A549 (cell line): ENCODE data around the gene CACNA2D4.
A peak's percentile ranks its signal among the peaks of the same experiment; 100 is the strongest.

Source experiments
- CHD2 ChIP-seq: fragments of 150-350 bp; IDR thresholded peaks from 2 replicates; pipeline ENCODE4 v1.6.1; 2014; ENCODE audit warnings: low read length; ENCODE audit not compliant: partially characterized antibody
- EP300 ChIP-seq, 2 experiments: fragments of >200 bp; sonication (Bioruptor Twin); formaldehyde crosslinking; IDR thresholded peaks; 2 replicates in 1 of 2; 3 replicates in 1 of 2; pipeline ENCODE4 v1.6.1; 2016 to 2017
- JUNB ChIP-seq: fragments of >200 bp; sonication (Bioruptor Twin); formaldehyde crosslinking; IDR thresholded peaks from 2 replicates; pipeline ENCODE4 v1.6.1; 2016
- KDM1A ChIP-seq: fragments of 200-600 bp; sonication (generic); IDR thresholded peaks from 2 replicates; pipeline ENCODE4 v1.6.1; 2016; ENCODE audit warnings: low read depth, mild to moderate bottlenecking
- KDM5A ChIP-seq: fragments of 200-600 bp; sonication (generic); IDR thresholded peaks from 2 replicates; pipeline ENCODE4 v1.6.1; 2016; ENCODE audit warnings: antibody characterized with exemption, mild to moderate bottlenecking
- MAX ChIP-seq: IDR thresholded peaks from 2 replicates; pipeline ENCODE4 v1.6.1; 2012
- POLR2A ChIP-seq: IDR thresholded peaks from 2 replicates; pipeline ENCODE4 v1.6.1; 2012; ENCODE audit warnings: mild to moderate bottlenecking, low read length
- RFX5 ChIP-seq: fragments of 450-650 bp; IDR thresholded peaks from 2 replicates; pipeline ENCODE4 v1.7.1; 2014; ENCODE audit warnings: antibody characterized with exemption, mild to moderate bottlenecking, moderate library complexity
- TP53 ChIP-seq: fragments of 250-450 bp; sonication (Bioruptor Pico); IDR thresholded peaks from 2 replicates; pipeline ENCODE4 v1.5.0; 2021; ENCODE audit warnings: mild to moderate bottlenecking, moderate library complexity
- TF ChIP-seq, protein P1 (sequence below): fragments of >200 bp; sonication (Bioruptor Twin); formaldehyde crosslinking; IDR thresholded peaks from 3 replicates; pipeline ENCODE4 v1.5.1; 2016
- TF ChIP-seq, protein P2 (sequence below): fragments of >200 bp; sonication (Bioruptor Twin); formaldehyde crosslinking; IDR thresholded peaks from 3 replicates; pipeline ENCODE4 v1.6.1; 2016
- TF ChIP-seq, protein P3 (sequence below): fragments of 200-600 bp; sonication (generic); IDR thresholded peaks from 2 replicates; pipeline ENCODE4 v1.6.1; 2016; ENCODE audit warnings: antibody characterized with exemption, mild to moderate bottlenecking, moderate library complexity
- TF ChIP-seq, protein P4 (sequence below): fragments of 250-450 bp; sonication (Bioruptor Pico); IDR thresholded peaks from 2 replicates; pipeline ENCODE4 v1.5.0; 2021; ENCODE audit warnings: mild to moderate bottlenecking, moderate library complexity, borderline replicate concordance

GRCh38 chr12:1760566-1761382 lies 157.7 kb downstream of the CACNA2D4 start:
- TF ChIP-seq, protein P1, sequence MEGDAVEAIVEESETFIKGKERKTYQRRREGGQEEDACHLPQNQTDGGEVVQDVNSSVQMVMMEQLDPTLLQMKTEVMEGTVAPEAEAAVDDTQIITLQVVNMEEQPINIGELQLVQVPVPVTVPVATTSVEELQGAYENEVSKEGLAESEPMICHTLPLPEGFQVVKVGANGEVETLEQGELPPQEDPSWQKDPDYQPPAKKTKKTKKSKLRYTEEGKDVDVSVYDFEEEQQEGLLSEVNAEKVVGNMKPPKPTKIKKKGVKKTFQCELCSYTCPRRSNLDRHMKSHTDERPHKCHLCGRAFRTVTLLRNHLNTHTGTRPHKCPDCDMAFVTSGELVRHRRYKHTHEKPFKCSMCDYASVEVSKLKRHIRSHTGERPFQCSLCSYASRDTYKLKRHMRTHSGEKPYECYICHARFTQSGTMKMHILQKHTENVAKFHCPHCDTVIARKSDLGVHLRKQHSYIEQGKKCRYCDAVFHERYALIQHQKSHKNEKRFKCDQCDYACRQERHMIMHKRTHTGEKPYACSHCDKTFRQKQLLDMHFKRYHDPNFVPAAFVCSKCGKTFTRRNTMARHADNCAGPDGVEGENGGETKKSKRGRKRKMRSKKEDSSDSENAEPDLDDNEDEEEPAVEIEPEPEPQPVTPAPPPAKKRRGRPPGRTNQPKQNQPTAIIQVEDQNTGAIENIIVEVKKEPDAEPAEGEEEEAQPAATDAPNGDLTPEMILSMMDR = no peak
- TF ChIP-seq CHD2 (no peak), KDM1A (no peak), EP300 (IDR thresholded peaks at IDR 0.05) (peak in 1 of 2 experiments; percentile 40; a peak in 1 of 5 replicates), MAX (peak; percentile 55; the same call in 1 of the 2 replicates), KDM5A (no peak), TP53 (CRISPR knock-in tag) (no peak), POLR2A (no peak), RFX5 (no peak), JUNB (peak; percentile 42; the same call in 1 of the 2 replicates)
- TF ChIP-seq, protein P2, sequence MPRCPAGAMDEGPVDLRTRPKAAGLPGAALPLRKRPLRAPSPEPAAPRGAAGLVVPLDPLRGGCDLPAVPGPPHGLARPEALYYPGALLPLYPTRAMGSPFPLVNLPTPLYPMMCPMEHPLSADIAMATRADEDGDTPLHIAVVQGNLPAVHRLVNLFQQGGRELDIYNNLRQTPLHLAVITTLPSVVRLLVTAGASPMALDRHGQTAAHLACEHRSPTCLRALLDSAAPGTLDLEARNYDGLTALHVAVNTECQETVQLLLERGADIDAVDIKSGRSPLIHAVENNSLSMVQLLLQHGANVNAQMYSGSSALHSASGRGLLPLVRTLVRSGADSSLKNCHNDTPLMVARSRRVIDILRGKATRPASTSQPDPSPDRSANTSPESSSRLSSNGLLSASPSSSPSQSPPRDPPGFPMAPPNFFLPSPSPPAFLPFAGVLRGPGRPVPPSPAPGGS = no peak
- TF ChIP-seq, protein P3, sequence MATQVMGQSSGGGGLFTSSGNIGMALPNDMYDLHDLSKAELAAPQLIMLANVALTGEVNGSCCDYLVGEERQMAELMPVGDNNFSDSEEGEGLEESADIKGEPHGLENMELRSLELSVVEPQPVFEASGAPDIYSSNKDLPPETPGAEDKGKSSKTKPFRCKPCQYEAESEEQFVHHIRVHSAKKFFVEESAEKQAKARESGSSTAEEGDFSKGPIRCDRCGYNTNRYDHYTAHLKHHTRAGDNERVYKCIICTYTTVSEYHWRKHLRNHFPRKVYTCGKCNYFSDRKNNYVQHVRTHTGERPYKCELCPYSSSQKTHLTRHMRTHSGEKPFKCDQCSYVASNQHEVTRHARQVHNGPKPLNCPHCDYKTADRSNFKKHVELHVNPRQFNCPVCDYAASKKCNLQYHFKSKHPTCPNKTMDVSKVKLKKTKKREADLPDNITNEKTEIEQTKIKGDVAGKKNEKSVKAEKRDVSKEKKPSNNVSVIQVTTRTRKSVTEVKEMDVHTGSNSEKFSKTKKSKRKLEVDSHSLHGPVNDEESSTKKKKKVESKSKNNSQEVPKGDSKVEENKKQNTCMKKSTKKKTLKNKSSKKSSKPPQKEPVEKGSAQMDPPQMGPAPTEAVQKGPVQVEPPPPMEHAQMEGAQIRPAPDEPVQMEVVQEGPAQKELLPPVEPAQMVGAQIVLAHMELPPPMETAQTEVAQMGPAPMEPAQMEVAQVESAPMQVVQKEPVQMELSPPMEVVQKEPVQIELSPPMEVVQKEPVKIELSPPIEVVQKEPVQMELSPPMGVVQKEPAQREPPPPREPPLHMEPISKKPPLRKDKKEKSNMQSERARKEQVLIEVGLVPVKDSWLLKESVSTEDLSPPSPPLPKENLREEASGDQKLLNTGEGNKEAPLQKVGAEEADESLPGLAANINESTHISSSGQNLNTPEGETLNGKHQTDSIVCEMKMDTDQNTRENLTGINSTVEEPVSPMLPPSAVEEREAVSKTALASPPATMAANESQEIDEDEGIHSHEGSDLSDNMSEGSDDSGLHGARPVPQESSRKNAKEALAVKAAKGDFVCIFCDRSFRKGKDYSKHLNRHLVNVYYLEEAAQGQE = no peak
- TF ChIP-seq, protein P4, sequence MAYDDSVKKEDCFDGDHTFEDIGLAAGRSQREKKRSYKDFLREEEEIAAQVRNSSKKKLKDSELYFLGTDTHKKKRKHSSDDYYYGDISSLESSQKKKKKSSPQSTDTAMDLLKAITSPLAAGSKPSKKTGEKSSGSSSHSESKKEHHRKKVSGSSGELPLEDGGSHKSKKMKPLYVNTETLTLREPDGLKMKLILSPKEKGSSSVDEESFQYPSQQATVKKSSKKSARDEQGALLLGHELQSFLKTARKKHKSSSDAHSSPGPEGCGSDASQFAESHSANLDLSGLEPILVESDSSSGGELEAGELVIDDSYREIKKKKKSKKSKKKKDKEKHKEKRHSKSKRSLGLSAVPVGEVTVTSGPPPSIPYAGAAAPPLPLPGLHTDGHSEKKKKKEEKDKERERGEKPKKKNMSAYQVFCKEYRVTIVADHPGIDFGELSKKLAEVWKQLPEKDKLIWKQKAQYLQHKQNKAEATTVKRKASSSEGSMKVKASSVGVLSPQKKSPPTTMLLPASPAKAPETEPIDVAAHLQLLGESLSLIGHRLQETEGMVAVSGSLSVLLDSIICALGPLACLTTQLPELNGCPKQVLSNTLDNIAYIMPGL (CRISPR knock-in tag) = no peak
